GM12864 (cell line): ENCODE measurements around the gene MYL4.

Experiments used
- DNase-seq: peaks from one replicate; pipeline ENCODE4 v3.0.0-alpha.2; 2011; ENCODE audit warnings: low read depth
- H3K4me3 ChIP-seq: 2 replicates; pipeline ENCODE4 v1.5.1; 2011; ENCODE audit warnings: mild to moderate bottlenecking, low read depth, low read length, control low read depth
- TF ChIP-seq, protein P1 (sequence below): IDR thresholded peaks from 2 replicates; pipeline ENCODE4 v1.5.1; 2011; ENCODE audit warnings: low read depth, mild to moderate bottlenecking, moderate library complexity, low read length, control low read depth, inconsistent platforms; ENCODE audit errors: missing control alignments

The MYL4 gene

DNA sequence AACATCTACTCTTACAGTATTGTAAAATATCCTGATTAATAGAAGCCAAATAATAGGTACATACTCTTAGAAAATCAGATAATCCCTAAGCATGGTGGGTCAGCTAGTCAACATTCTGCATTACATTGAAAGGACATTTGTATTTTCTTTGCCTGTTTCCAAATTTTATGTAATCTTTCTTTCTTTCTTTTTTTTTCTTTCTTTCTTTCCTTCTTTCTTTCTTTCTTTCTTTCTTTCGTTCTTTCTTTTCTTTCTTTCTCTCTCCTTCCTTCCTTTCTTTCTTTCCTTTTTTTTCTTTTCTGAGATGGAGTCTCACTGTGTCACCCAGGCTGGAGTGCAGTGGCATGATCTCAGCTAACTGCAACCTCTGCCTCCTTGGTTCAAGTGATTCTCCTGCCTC, 63.3 kb downstream of the MYL4 start:
- no peak for DNase-seq
- H3K4me3 ChIP-seq, result no peak overlapping the region
- TF ChIP-seq, protein P1, sequence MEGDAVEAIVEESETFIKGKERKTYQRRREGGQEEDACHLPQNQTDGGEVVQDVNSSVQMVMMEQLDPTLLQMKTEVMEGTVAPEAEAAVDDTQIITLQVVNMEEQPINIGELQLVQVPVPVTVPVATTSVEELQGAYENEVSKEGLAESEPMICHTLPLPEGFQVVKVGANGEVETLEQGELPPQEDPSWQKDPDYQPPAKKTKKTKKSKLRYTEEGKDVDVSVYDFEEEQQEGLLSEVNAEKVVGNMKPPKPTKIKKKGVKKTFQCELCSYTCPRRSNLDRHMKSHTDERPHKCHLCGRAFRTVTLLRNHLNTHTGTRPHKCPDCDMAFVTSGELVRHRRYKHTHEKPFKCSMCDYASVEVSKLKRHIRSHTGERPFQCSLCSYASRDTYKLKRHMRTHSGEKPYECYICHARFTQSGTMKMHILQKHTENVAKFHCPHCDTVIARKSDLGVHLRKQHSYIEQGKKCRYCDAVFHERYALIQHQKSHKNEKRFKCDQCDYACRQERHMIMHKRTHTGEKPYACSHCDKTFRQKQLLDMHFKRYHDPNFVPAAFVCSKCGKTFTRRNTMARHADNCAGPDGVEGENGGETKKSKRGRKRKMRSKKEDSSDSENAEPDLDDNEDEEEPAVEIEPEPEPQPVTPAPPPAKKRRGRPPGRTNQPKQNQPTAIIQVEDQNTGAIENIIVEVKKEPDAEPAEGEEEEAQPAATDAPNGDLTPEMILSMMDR, result no peak

DNA sequence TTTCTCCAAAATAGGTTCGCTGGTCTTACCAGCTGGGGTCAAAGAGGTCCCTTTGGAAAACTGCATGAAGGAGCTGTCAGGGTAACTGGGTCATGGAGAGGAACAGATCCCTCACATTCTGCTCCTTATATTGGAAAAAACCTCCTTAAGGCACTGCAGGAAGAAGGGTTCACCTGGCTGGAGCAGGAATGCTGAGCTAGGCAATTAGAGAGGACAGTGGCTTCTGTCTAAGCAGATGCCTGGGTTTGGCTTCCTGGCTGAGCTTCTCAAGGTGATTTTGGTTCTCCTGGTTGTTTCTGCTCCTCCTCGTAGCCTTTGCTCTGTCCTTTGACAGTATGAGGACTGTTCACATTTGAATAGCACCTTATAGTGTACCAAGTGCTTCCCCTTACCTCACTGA, 64.1 kb downstream of the MYL4 start:
- TF ChIP-seq, protein P1, result no peak
- DNase-seq, result no peak
- H3K4me3 ChIP-seq, result no peak overlapping the region
